K562 (cell line): ENCODE results near the gene GRIA4. TPM values are rescaled to one million over a fixed set of nuclear protein-coding genes. Genes with fewer than 3 reads are reported as not detected.

Experiments
- ATAC-seq: fragments of 200-7000 bp; cut with Tn5 transposase; 3 replicates; pipeline ENCODE4 v1.9.1; 2020; ENCODE audit warnings: moderate library complexity
- BruUV-seq: library from RNA; stranded (reverse); fragments of 400-500 nt; replicated peaks from 2 replicates; lab custom pipeline; 2021; lab: Mats Ljungman, UMichigan
- CTCF ChIA-PET: fragments of 300-600 bp; formaldehyde crosslinking; extraction: SDS; loops from one replicate; lab custom pipeline; 2021; ENCODE audit warnings: low intra/inter-chr PET ratio; lab: Yijun Ruan, JAX
- POLR2A ChIA-PET: fragments of 300-600, 350-650 bp; sonication (Branson Sonifier 250); formaldehyde crosslinking; extraction: SDS; loops from one replicate; lab custom pipeline; 2021; ENCODE audit warnings: antibody characterized with exemption, inconsistent platforms; lab: Yijun Ruan, JAX
- DNase-seq, 4 experiments: peaks; one replicate each; pipeline versions ENCODE4 v3.0.0 to v3.0.0-alpha.2; 2011 to 2018; ENCODE audit warnings: low spot score in 3 of 4, mixed read lengths in 3 of 4; ENCODE audit errors: extremely low read depth in 1 of 4
- FAIRE-seq: peaks from 2 replicates; lab custom pipeline; 2011; peaks lifted over from hg19 to GRCh38; lab: Jason Lieb, UNC
- H2AFZ ChIP-seq: 2 replicates; pipeline ENCODE4 v1.6.0; 2011; ENCODE audit warnings: low read depth, low read length, control low read depth, inconsistent platforms
- H3K27ac ChIP-seq: fragments of 200-600 bp; 3 replicates; pipeline ENCODE4 v1.8.0; 2011; ENCODE audit warnings: low read depth, mild to moderate bottlenecking, control low read depth, inconsistent platforms, low read length, moderate library complexity, mixed read lengths; ENCODE audit errors: extremely low read depth
- H3K27me3 ChIP-seq, 2 experiments: fragments of 300-600 bp in 1 of 2; 2 replicates in 1 of 2; 3 replicates in 1 of 2; pipeline versions ENCODE4 v1.6.0 to v1.8.0; 2011; ENCODE audit warnings: inconsistent platforms in 2 of 2, low read length in 2 of 2, mild to moderate bottlenecking in 1 of 2, mixed read lengths in 1 of 2, moderate library complexity in 1 of 2; ENCODE audit not compliant: control insufficient read depth in 2 of 2, insufficient read depth in 2 of 2
- H3K36me3 ChIP-seq: fragments of 300-600 bp; 3 replicates; pipeline ENCODE4 v1.8.0; 2011; ENCODE audit warnings: mild to moderate bottlenecking, low read length, inconsistent platforms; ENCODE audit not compliant: control insufficient read depth, insufficient read depth
- H3K4me1 ChIP-seq, 2 experiments: fragments of 200-600 bp in 1 of 2; replicated peaks in 1 of 2; 2 replicates in 1 of 2; 3 replicates in 1 of 2; pipeline versions ENCODE4 v1.5.1 to v1.8.0; 2011; ENCODE audit warnings: inconsistent platforms in 2 of 2, low read length in 2 of 2, mild to moderate bottlenecking in 1 of 2, mixed read lengths in 1 of 2, moderate library complexity in 1 of 2; ENCODE audit not compliant: control insufficient read depth in 2 of 2, insufficient read depth in 2 of 2
- H3K4me2 ChIP-seq: 2 replicates; pipeline ENCODE4 v1.6.1; 2011; ENCODE audit warnings: low read length, control low read depth, inconsistent platforms, mixed read lengths; ENCODE audit not compliant: insufficient read depth
- H3K4me3 ChIP-seq: fragments of 200-600 bp; sonication (generic), shearing (Covaris generic); 2 replicates; pipeline ENCODE4 v1.5.1; 2016; ENCODE audit warnings: control low read depth, inconsistent platforms
- H3K79me2 ChIP-seq: fragments of 200-600 bp; 3 replicates; pipeline ENCODE4 v1.8.0; 2011; ENCODE audit warnings: low read length, inconsistent platforms; ENCODE audit not compliant: control insufficient read depth, insufficient read depth
- H3K9ac ChIP-seq, 2 experiments: 2 replicates each; pipeline versions ENCODE4 v1.6.0 to v1.6.1; 2011; ENCODE audit warnings: low read depth in 2 of 2, low read length in 2 of 2, control low read depth in 1 of 2, inconsistent platforms in 1 of 2, mild to moderate bottlenecking in 1 of 2, mixed read lengths in 1 of 2; ENCODE audit not compliant: insufficient read depth in 1 of 2
- H3K9me1 ChIP-seq: one replicate; pipeline ENCODE4 v1.6.0; 2011; ENCODE audit warnings: inconsistent platforms, mild to moderate bottlenecking, low read length, moderate library complexity; ENCODE audit not compliant: control insufficient read depth, insufficient read depth
- H3K9me3 ChIP-seq: replicated peaks from 2 replicates; pipeline ENCODE4 v1.5.1; 2011; ENCODE audit warnings: low read depth, low read length, inconsistent platforms; ENCODE audit not compliant: control insufficient read depth, insufficient read depth
- H4K20me1 ChIP-seq: replicated peaks from 2 replicates; pipeline ENCODE4 v1.6.1; 2011; ENCODE audit warnings: low read length, inconsistent platforms, mixed read lengths; ENCODE audit not compliant: control insufficient read depth, insufficient read depth
- CREB3 ChIP-seq: fragments of 450-650 bp; conservative IDR thresholded peaks from 2 replicates; pipeline ENCODE4 v1.6.1; 2016; ENCODE audit warnings: missing genetic modification characterization, low read depth, mild to moderate bottlenecking, missing compliant biosample characterization, moderate library complexity
- MAFK ChIP-seq: IDR thresholded peaks from 2 replicates; pipeline ENCODE4 v1.6.1; 2011; ENCODE audit warnings: low read length, improper control_type of control experiment
- MED1 ChIP-seq: sonication (generic); formaldehyde crosslinking; IDR thresholded peaks from 2 replicates; pipeline ENCODE4 v1.8.1; 2023; ENCODE audit warnings: missing genetic modification reagents, borderline replicate concordance
- PRDM10 ChIP-seq: fragments of 450-650 bp; IDR thresholded peaks from 2 replicates; pipeline ENCODE4 v1.6.1; 2018; ENCODE audit not compliant: partially characterized antibody
- WGBS: fragments of 100-300 bp; shearing (Covaris generic); methylation state at CpG from one replicate; pipeline ENCODE4 v1.1.6; 2016; ENCODE audit warnings: low coverage, mixed read lengths; ENCODE audit not compliant: insufficient coverage; ENCODE audit errors: missing lambda C conversion rate; 5-methylcytosine and 5-hydroxymethylcytosine counted together
- in situ Hi-C: fragments of 300-500 bp; cut with MboI; formaldehyde crosslinking; loops from 4 replicates; pipeline ENCODE4 v1.15.0; 2018; ENCODE audit warnings: inconsistent platforms, mixed read lengths
- intact Hi-C: fragments of 100-400 bp; cut with micrococcal nuclease; formaldehyde crosslinking; loops from 2 replicates; pipeline ENCODE4 v1.14.2; 2022
- polyA plus RNA-seq, 8 experiments: library from polyadenylated mRNA; depleted of rRNA in 4 of 8; stranded (reverse) in 5 of 8; unstranded in 3 of 8; fragments of >200 nt; fragmentation: Nextera tagmentation in 2 of 8; fragmentation: Illumina TruSeq in 1 of 8; extraction: Ambion mirVana in 2 of 8; extraction: Trizol in 1 of 8; gene quantifications; 2 replicates each; pipeline versions ENCODE4 v1.2.1 to v1.2.3, GENCODE V29; 2011 to 2014; ENCODE audit warnings: inconsistent platforms in 1 of 8, missing spikeins in 1 of 8
- total RNA-seq, 7 experiments: library from RNA; depleted of rRNA in 6 of 7; stranded (reverse); fragments of >200 nt in 6 of 7; fragmentation: Illumina TruSeq in 2 of 7; extraction: Trizol in 2 of 7; gene quantifications; 2 replicates each; pipeline versions ENCODE4 v1.2.1 to v1.2.3, GENCODE V29; 2011 to 2021; ENCODE audit warnings: low replicate concordance in 1 of 7

The GRIA4 gene
- total and polyA plus RNA-seq, 9 of the 15 experiments (the other 6 are each of a cell fraction or from before 2014, with no cell fraction given) = not detected

GRCh38 chr11:105612771-105613170, 2.9 kb downstream of the GRIA4 start:
- intact Hi-C loops (no loop called here), in situ Hi-C loops (no loop called here)
- no TSS peak for BruUV-seq
- ChIA-PET CTCF (no interaction called here), POLR2A (no interaction called here)
- FAIRE-seq (no peak), ATAC-seq (no peak), DNase-seq (no peak)
- Histone ChIP-seq H3K27ac (no peak overlapping the region), H3K27me3 (no peaks in the 10 kb centered on the region), H3K4me2 (no peak overlapping the region), H3K9me3 (no peaks in the 10 kb centered on the region; the same call in 1 of the 2 replicates), H4K20me1 (no peaks in the 10 kb centered on the region), H2AFZ (no peak overlapping the region), H3K4me1 (no peaks in the 10 kb centered on the region), H3K79me2 (no peaks in the 10 kb centered on the region), H3K9me1 (no peaks in the 10 kb centered on the region), H3K4me3 (no peak overlapping the region), H3K9ac (no peak overlapping the region), H3K36me3 (no peaks in the 10 kb centered on the region)
- TF ChIP-seq CREB3 = no peak
- no peak for TF ChIP-seq MED1 (CRISPR knock-in tag)
- no peak for TF ChIP-seq MAFK
- TF ChIP-seq PRDM10 = no peak
- 4% methylated on average over 4 of the region's 4 CpGs for WGBS
